GM19238 (cell line): ENCODE data around the gene RAB11B.
"Not testable (repeated sequence)": the region's sequence is repeated elsewhere in the genome, so short reads cannot be mapped to it uniquely, and the experiment has no call there.

Experiments used
- DNase-seq: peaks from one replicate; pipeline ENCODE4 v3.0.0; 2011; ENCODE audit warnings: low spot score; ENCODE audit not compliant: insufficient read length

The RAB11B gene

GRCh38 chr19:8370176-8371010, 19.8 kb upstream of the RAB11B start:
- DNase-seq, result no peak

DNA sequence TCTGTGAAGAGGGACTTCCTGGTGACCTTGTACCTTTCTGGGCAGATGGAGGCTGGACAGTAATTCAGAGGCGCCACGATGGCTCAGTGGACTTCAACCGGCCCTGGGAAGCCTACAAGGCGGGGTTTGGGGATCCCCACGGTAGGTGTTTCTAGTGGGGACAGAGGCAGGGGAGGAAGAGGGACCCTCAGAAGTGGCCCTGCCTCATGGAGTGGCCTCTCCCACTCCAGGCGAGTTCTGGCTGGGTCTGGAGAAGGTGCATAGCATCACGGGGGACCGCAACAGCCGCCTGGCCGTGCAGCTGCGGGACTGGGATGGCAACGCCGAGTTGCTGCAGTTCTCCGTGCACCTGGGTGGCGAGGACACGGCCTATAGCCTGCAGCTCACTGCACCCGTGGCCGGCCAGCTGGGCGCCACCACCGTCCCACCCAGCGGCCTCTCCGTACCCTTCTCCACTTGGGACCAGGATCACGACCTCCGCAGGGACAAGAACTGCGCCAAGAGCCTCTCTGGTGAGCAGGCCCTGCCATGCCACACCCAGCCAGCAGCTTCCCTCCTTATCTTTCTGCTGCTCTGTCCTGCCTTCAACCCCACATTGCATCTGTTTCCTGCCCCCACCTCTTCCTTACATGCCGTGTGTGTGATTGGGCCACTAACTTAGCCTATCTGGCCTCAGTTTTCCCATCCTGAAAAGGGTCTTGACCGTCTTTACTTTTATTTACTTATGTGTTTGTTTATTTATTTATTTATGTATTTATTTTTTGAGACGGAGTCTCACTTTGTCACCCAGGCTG, 19.0 kb upstream of the RAB11B start:
- DNase-seq, result no peak

DNA sequence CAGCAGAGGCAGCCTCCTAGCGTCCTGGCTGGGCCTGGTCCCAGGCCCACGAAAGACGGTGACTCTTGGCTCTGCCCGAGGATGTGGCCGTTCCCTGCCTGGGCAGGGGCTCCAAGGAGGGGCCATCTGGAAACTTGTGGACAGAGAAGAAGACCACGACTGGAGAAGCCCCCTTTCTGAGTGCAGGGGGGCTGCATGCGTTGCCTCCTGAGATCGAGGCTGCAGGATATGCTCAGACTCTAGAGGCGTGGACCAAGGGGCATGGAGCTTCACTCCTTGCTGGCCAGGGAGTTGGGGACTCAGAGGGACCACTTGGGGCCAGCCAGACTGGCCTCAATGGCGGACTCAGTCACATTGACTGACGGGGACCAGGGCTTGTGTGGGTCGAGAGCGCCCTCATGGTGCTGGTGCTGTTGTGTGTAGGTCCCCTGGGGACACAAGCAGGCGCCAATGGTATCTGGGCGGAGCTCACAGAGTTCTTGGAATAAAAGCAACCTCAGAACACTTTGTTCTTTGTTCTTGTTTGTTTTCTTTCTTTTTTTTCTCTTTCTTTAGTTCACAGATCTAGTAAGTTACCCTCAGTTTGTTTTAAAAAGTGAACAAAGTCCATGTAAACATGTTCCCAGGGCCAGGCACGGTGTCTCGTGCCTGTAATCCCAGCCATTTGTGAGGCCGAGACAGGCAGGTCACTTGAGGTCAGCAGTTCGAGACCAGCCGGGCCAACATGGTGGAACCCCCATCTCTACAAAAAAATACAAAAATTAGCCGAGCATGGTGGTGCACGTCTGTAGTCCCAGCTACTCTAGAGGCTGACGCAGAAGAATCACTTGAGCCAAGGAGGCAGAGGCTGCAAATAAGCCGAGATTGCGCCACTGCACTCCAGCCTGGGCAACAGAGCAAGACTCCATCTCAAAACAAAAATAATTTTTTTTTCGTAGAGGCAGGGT, 16.0 kb upstream of the RAB11B start:
- no peak for DNase-seq

DNA sequence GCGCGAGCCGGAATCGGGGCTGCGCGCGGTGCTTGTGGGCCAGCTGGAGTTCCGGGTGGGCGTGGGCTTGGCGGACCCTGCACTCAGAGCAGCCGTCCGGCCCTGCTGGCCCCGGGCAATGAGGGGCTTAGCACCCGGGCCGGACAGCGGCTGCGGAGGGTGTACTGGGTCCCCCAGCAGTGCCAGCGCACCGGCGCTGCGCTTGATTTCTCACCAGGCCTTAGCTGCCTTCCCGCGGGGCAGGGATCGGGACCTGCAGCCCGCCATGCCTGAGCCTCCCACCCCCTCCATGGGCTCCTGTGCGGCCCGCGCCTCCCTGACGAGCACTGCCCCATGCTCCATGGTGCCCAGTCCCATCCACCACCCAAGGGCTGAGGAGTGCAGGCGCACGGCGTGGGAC, 14.4 kb upstream of the RAB11B start:
- DNase-seq, result not testable (repeated sequence)

GRCh38 chr19:8376373-8376974, 13.7 kb upstream of the RAB11B start:
- DNase-seq, result not testable (repeated sequence)

DNA sequence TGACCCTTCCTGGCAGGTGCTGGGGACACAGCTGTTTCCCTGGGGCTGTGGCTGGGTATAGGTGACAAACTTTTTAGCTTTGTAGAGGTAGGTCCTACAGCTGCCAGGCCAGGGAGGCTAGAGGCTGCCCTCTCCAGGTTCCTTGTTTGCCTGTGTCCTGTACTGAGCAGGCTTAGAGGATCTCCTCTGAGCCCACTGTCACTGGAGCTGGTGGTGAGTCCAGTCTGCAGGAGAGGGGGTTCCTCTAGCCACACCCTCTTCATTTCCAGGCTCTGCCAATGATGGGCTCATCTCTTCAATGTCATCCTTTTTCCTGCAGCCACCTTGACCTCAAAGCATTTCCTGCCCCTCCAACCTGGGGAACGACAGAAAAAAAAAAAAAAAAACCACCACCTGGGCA, 12.6 kb upstream of the RAB11B start:
- no peak for DNase-seq

GRCh38 chr19:8379156-8379891, 10.8 kb upstream of the RAB11B start:
- not testable (repeated sequence) for DNase-seq

DNA sequence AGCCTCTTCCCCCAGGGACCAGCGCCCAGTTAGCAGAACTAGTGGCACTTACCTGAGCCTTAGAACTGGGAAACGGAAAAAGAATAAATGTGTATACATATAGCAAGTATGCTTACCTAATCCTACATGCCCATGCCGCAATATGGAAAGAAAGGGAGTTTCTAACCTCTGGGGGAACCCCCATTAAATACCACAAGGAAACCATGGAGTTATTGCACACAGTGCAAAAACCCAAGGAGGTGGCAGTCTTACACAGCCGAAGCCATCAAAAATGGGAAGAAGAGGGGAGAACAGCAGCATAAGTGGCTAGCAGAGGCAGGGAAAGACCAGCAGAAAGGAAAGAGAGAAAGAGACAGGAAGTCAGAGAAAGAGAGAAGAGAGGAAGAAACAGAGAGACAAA, 5.6 kb upstream of the RAB11B start:
- DNase-seq, result not testable (repeated sequence)

DNA sequence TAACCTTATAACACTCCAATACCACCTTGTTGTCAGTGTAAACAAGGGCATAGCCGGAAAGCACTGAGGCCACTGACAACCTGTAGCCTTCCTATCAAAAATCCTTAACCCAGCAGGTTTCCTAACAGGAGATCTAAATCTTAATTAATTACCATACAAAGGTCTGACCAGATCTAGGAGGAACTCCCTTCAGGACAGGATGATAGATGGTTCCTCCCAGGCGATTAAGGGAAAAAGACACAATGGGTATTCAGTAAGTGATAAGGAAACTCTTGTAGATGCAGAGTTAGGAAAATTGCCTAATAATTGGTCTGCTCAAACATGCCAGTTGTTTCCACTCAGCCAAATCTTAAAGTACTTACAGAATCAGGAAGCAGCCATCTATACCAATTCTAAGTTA, 5.1 kb upstream of the RAB11B start:
- DNase-seq, result not testable (repeated sequence)

GRCh38 chr19:8385566-8385965, 4.6 kb upstream of the RAB11B start:
- DNase-seq, result not testable (repeated sequence)

DNA sequence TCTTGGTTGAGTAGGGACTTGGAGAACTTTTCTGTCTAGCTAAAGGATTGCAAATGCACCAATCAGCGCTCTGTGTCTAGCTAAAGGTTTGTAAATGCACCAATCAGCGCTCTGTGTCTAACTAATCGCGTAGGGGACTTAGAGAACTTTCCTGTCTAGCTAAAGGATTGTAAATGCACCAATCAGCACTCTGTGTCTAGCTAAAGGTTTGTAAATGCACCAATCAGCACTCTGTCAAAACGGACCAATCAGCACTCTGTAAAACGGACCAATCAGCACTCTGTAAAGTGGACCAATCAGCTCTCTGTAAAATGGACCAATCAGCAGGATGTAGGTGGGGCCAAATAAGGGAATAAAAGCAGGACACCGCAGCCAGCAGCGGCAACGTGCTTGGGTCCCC, 3.7 kb upstream of the RAB11B start:
- DNase-seq, result not testable (repeated sequence)

- no peak for DNase-seq
These were observed 3.2 kb upstream of the RAB11B start for GRCh38 chr19:8386990-8387389.

DNA sequence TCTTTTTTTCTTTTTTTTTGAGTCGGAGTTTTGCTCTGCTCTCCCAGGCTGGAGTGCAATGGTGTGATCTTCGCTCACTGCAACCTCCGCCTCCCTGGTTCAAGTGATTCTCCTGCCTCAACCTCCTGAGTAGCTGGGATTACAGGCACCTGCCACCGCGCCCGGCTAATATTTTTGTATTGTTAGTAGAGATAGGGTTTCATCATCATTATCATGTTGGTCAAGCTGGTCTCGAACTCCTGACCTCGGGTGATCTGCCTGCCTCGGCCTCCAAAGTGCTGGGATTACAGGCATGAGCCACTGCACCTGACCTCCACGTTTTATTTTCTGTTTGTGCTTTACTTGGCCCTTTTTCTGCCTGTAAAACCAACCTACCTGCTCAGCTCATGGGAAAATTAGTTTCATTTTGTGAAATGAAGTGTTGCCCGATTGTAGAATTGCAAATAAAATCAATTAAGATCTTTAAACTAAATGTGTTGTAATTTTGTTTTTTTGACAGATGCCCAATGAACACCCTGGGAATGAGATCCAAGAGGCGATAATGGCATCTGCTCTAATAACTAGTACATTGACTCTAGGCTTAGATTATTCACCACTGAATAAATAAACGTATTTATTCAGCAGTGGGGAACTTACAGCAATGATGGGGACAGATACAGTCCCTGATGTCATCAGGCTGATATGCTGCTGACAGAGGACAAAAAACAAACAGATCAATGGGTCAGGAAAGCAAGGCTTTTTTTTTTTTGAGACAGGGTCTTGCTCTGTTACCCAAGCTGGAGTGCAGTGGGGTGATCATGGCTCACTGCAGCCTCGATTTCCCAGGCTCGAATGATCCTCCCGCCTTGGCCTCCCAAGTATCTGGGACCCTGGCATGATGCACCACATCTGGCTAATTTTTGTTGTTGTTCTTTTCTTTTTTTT, 2.2 kb upstream of the RAB11B start:
- no peak for DNase-seq

- no peak for DNase-seq
These were observed 1.6 kb upstream of the RAB11B start for GRCh38 chr19:8388612-8388958.

DNA sequence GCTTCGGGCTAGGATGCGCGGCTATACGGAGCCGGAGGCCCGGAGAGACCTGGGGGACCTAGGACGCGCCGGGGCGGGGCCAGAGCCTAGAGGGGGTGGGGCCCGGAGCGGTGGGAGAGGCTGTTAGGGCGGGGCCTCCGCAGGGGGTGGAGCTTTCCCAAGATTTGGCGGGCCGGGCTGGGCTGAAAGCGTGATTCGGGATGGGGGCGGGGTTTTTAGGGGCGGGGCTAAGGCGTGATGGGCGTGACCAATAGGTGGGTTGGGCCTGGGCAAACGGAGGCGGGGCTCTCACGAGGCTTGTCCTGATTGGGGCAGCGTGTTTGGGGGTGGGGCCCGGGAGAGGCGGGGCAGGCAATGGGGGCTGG, 439 bp downstream of the RAB11B start:
- peak; percentile 84 for DNase-seq

DNA sequence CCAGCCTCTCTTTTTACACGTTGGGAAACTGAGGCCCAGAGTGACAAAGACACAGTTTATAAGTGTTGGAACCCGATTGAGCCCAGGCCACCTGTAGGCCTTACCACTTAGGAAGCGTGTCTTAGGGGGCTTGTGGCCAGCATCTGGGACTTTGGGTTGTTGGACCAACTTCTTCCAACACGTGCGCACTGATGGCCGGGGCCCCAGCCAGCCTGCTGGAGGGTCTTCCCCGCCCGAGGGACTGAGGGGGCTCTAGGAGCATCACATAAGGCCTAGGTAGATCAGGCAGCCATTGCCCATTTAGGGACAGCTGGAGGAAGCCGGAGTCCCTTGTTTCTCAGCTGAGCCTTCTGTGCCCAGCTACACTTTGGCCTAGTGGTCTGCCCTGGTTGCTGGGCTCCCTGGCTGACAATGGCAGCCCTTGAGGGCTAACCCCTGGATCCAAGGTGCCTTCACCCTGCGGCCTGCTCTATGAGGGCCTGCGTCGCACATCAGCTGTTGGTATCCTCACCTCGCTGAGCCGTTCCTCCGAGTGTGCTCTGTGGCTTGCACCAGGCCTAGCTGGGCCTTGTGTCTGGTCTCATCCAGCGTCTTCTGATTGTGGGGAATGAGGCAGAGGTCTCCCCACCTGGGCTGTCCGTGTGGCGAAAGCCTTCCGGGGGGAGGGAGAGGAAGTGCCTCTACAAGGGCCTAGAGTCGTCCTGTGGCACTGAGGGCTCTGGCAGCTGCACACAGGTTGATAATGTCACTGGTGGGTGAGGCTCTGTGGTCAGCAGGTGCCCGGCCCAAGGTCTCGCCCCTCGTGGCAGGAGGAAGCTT, 1.2 kb downstream of the RAB11B start:
- DNase-seq, result no peak

GRCh38 chr19:8392017-8392591, 1.9 kb downstream of the RAB11B start:
- no peak for DNase-seq

DNA sequence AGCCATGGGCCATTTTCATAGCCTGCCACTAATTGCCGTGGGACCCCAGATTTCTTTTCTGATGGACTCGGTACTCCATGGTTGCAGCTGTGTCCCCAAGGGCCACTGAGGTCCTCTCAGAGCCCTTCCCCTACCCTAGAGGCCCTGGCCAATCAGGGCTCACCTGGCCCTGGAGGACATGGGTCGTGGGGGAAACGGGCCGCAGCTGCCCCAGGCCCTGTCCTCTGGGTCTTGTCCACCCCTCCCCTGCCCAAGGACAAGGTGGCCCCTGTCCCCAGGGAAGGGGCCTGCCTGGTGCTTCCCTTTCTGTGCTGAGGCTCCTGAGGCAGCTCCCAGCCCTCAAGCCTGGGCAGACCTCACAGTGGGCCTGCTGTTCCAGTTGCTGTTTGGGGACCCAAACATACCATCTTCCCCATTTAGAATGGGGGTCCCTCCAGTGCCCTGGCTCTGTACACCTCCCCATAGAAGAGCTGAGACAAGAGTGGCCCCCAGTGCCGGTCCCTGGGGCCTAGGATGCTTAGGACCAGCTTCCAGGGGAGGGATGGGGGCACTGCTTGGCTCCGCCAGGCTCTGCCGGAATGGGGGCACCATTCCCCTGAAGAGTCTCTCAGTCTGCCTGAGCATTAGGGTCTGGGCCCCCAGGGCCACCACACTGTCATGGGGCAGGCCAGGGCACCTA, 3.2 kb downstream of the RAB11B start:
- no peak for DNase-seq
